ENCODE data around the gene ADGRB3. TPM values are rescaled to one million over a fixed set of nuclear protein-coding genes. Genes with fewer than 3 reads are reported as not detected.
"Not testable (repeated sequence)": the region's sequence is repeated elsewhere in the genome, so short reads cannot be mapped to it uniquely, and the experiment has no call there.

Gene ADGRB3
- total RNA-seq, 2 experiments from 2014 or later, result not detected

GRCh38 chr6:68653706-68654089, 18.6 kb downstream of the ADGRB3 start:
- Mint-ChIP-seq H3K27ac (no peak overlapping the region), H3K36me3 (ENCODE audit: low read depth) (no peaks in the 10 kb centered on the region), H3K27me3 (no peaks in the 10 kb centered on the region), H3K4me3 (no peak overlapping the region), H3K9me3 (no peaks in the 10 kb centered on the region), H3K4me1 (no peaks in the 10 kb centered on the region)
- CTCF ChIA-PET, result no interaction called here
- POLR2A ChIA-PET, result no interaction called here
- DNase-seq, result no peak

DNA sequence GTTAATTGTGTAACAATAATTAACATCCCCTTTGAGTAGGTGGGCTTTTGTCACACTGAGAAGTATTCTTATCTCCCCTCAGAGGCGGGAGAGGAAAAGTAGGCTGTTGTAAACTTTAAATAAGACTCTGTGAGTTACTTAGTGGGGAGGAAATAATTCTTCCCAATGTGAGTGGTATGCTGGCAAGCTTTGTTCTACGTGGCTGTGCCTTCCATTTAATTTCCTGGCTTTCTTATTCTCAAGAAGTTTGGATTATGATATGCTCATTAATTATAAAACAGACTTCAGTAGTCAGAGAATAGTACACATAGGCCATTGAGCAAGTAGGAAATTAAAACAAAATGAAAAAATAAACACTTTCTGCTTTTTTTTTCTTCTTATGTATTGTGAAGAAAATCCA, 19.1 kb downstream of the ADGRB3 start:
- DNase-seq, result no peak
- H3K36me3 Mint-ChIP-seq (ENCODE audit: low read depth), result no peaks in the 10 kb centered on the region
- no peak overlapping the region for H3K27ac Mint-ChIP-seq
- no peak overlapping the region for H3K4me3 Mint-ChIP-seq
- ChIA-PET CTCF (no interaction called here), POLR2A (no interaction called here)
- no peaks in the 10 kb centered on the region for H3K4me1 Mint-ChIP-seq
- H3K9me3 Mint-ChIP-seq, result no peaks in the 10 kb centered on the region
- H3K27me3 Mint-ChIP-seq, result no peaks in the 10 kb centered on the region

DNA sequence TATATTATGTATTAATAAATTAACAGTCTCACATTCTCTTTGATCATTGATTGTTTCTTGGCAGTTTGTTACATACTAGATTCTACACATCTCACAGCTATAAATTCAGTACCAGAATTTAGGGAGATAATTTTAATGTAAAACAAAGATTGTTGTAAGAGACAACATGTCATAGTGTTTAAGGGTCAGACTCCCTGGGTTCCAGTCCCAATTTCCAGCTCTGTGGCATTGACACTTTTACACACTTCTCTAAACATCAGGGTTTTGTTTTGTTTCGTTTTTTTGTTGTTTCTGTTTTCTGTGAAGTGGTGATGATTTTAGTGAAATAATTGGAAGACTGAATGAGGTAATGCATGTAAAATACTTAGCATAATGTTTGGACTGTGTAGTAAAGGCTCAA, 19.9 kb downstream of the ADGRB3 start:
- no peak for DNase-seq
- Mint-ChIP-seq H3K4me3 (no peak overlapping the region), H3K27me3 (no peaks in the 10 kb centered on the region), H3K4me1 (no peaks in the 10 kb centered on the region), H3K27ac (no peak overlapping the region), H3K9me3 (no peaks in the 10 kb centered on the region), H3K36me3 (ENCODE audit: low read depth) (no peaks in the 10 kb centered on the region)
- POLR2A ChIA-PET, result no interaction called here
- CTCF ChIA-PET, result no interaction called here

- DNase-seq, result no peak
- H3K4me3 Mint-ChIP-seq, result no peak overlapping the region
- no peaks in the 10 kb centered on the region for H3K4me1 Mint-ChIP-seq
- ChIA-PET POLR2A (no interaction called here), CTCF (no interaction called here)
- no peaks in the 10 kb centered on the region for H3K27me3 Mint-ChIP-seq
- no peaks in the 10 kb centered on the region for H3K36me3 Mint-ChIP-seq (ENCODE audit: low read depth)
- H3K27ac Mint-ChIP-seq, result no peak overlapping the region
- no peaks in the 10 kb centered on the region for H3K9me3 Mint-ChIP-seq
Observed at GRCh38 chr6:68657374-68658139, 22.5 kb downstream of the ADGRB3 start.

GRCh38 chr6:68658338-68658737, 23.3 kb downstream of the ADGRB3 start:
- no peak for DNase-seq
- ChIA-PET CTCF (no interaction called here), POLR2A (no interaction called here)
- Mint-ChIP-seq H3K36me3 (ENCODE audit: low read depth) (no peaks in the 10 kb centered on the region), H3K4me1 (no peaks in the 10 kb centered on the region), H3K9me3 (no peaks in the 10 kb centered on the region), H3K4me3 (no peak overlapping the region), H3K27me3 (no peaks in the 10 kb centered on the region), H3K27ac (no peak overlapping the region)

DNA sequence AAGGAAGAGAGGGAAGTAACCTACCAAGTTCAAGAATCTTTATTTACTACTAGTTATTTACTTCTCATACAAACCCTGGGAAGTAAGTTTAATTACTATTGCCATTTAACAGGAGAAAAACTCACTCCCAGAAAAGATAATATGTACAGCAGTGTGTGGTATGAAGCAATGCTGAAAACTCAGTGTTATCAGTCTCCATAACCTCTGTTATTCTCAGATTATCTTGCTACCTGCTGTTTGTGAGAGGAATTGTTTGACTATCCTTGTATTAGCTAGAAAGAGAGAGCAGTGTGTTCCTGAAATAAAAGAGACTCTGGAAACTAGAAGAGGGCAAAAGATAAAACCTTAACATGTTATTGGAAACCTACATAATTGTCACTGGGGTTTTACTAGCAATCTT, 38.2 kb downstream of the ADGRB3 start:
- H3K27ac Mint-ChIP-seq, result no peak overlapping the region
- H3K36me3 Mint-ChIP-seq (ENCODE audit: low read depth), result no peaks in the 10 kb centered on the region
- no peak overlapping the region for H3K4me3 Mint-ChIP-seq
- CTCF ChIA-PET, result no interaction called here
- DNase-seq, result no peak
- H3K27me3 Mint-ChIP-seq, result no peaks in the 10 kb centered on the region
- no peaks in the 10 kb centered on the region for H3K9me3 Mint-ChIP-seq
- no peaks in the 10 kb centered on the region for H3K4me1 Mint-ChIP-seq
- POLR2A ChIA-PET, result no interaction called here

DNA sequence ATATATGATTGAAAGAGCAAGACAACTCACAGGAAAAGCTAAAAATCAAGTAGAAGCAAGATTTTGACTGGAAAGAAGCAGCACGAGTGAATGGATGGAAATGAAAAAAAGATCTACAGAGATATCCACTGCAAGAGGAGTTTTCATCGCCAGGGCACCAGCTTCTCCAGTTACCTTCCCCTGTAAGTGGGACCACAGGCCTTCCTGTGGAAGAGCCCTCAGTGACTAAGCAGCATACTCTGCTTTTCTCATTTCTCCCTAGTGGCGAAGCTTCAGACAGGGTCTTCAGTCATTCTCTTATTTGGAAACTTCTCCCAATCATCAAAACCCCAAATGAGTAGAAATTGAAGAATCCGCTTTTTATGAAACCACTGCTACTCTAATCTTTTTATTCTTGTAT, 40.5 kb downstream of the ADGRB3 start:
- ChIA-PET CTCF (no interaction called here), POLR2A (no interaction called here)
- no peak overlapping the region for H3K4me3 Mint-ChIP-seq
- H3K27ac Mint-ChIP-seq, result no peak overlapping the region
- no peaks in the 10 kb centered on the region for H3K9me3 Mint-ChIP-seq
- no peak for DNase-seq
- no peaks in the 10 kb centered on the region for H3K27me3 Mint-ChIP-seq
- H3K4me1 Mint-ChIP-seq, result no peaks in the 10 kb centered on the region
- H3K36me3 Mint-ChIP-seq (ENCODE audit: low read depth), result no peaks in the 10 kb centered on the region

GRCh38 chr6:68676094-68676493, 41.0 kb downstream of the ADGRB3 start:
- H3K27ac Mint-ChIP-seq; DNase-seq; H3K4me3 Mint-ChIP-seq; CTCF ChIA-PET; H3K36me3 Mint-ChIP-seq (ENCODE audit: low read depth); POLR2A ChIA-PET; H3K27me3 Mint-ChIP-seq; H3K4me1 Mint-ChIP-seq; H3K9me3 Mint-ChIP-seq: not testable (repeated sequence)

- Mint-ChIP-seq H3K27ac (no peak overlapping the region), H3K36me3 (ENCODE audit: low read depth) (no peaks in the 10 kb centered on the region), H3K9me3 (no peaks in the 10 kb centered on the region), H3K4me1 (no peaks in the 10 kb centered on the region), H3K4me3 (no peak overlapping the region), H3K27me3 (no peaks in the 10 kb centered on the region)
- no peak for DNase-seq
- ChIA-PET CTCF (no interaction called here), POLR2A (no interaction called here)
Observed at GRCh38 chr6:68677058-68677457, 42.0 kb downstream of the ADGRB3 start.

DNA sequence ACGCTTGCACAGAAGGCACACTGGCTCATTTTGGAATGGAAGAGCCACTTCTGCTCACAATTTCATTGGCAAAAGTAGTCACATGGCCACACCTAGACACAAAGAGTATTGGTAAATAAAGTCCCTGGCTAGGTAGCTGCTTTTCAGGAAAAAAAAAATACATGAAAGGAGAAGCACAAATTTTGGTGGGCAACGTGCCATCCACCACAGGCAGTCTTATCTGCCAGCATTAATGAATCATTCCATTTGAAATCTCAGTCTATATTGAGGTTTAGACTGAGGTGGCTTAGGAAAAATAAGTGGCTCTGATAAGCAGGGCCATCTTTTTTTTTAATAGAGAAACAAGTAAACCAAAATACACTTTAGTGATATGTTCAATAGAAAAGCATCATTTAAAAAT, 44.3 kb downstream of the ADGRB3 start:
- ChIA-PET POLR2A (no interaction called here), CTCF (no interaction called here)
- H3K4me1 Mint-ChIP-seq, result no peaks in the 10 kb centered on the region
- H3K27me3 Mint-ChIP-seq, result no peaks in the 10 kb centered on the region
- H3K4me3 Mint-ChIP-seq, result no peak overlapping the region
- DNase-seq, result no peak
- no peaks in the 10 kb centered on the region for H3K9me3 Mint-ChIP-seq
- no peaks in the 10 kb centered on the region for H3K36me3 Mint-ChIP-seq (ENCODE audit: low read depth)
- H3K27ac Mint-ChIP-seq, result no peak overlapping the region

DNA sequence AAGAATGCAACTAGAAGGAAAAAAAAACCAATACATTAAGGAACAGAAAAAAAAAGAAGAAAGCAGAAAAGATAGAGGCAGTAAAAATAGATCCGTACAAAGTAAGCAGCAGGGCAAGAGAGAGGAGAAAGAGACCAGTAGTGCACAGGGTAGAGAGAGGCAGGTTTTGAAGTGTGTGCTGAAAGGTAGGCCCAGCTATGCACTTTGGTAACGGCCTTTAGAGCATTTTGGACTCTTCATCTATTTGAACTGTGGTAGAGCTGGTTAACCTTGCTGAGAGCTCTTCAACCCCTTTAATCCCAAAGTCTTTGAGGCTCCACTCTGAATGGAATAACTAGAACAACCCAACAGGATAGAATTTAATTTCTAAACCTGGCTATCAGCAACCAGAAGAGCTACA, 45.2 kb downstream of the ADGRB3 start:
- no peaks in the 10 kb centered on the region for H3K9me3 Mint-ChIP-seq
- no peaks in the 10 kb centered on the region for H3K27me3 Mint-ChIP-seq
- no peaks in the 10 kb centered on the region for H3K36me3 Mint-ChIP-seq (ENCODE audit: low read depth)
- H3K4me3 Mint-ChIP-seq, result no peak overlapping the region
- DNase-seq, result no peak
- no peak overlapping the region for H3K27ac Mint-ChIP-seq
- CTCF ChIA-PET, result interaction anchor here (0.5 kb wide), 1 partner anchor 26 kb away, joined by 3 read pairs; no protein-coding TSS in a partner anchor
- POLR2A ChIA-PET, result no interaction called here
- no peaks in the 10 kb centered on the region for H3K4me1 Mint-ChIP-seq

DNA sequence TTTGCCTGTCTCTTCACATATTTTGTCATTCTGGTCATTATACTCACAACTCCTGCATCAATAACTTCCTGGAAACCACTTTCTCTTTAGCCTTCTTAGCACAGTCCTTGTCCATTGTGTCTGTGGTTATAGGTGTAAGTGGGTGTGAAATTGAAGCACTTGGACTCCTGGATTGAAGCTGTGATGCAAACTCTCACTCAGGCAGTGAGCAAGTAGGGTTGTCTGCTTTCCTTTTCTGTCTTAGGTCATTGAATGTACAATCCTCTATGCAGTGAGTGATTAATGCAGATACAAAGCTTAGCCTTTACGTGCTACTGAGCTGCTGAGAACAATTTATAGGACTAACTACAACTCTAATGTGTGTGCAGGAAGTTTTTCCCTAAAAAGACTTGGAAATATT, 54.8 kb downstream of the ADGRB3 start:
- no peaks in the 10 kb centered on the region for H3K36me3 Mint-ChIP-seq (ENCODE audit: low read depth)
- POLR2A ChIA-PET, result no interaction called here
- CTCF ChIA-PET, result no interaction called here
- H3K27ac Mint-ChIP-seq, result no peak overlapping the region
- H3K27me3 Mint-ChIP-seq, result no peaks in the 10 kb centered on the region
- DNase-seq, result no peak
- H3K9me3 Mint-ChIP-seq, result no peaks in the 10 kb centered on the region
- no peak overlapping the region for H3K4me3 Mint-ChIP-seq
- H3K4me1 Mint-ChIP-seq, result no peaks in the 10 kb centered on the region

GRCh38 chr6:68691120-68691519, 56.0 kb downstream of the ADGRB3 start:
- CTCF ChIA-PET, result no interaction called here

GRCh38 chr6:68693271-68693670, 58.2 kb downstream of the ADGRB3 start:
- Mint-ChIP-seq H3K36me3 (ENCODE audit: low read depth) (no peaks in the 10 kb centered on the region), H3K9me3 (no peaks in the 10 kb centered on the region), H3K4me3 (no peak overlapping the region), H3K4me1 (no peaks in the 10 kb centered on the region), H3K27ac (no peak overlapping the region), H3K27me3 (no peaks in the 10 kb centered on the region)
- DNase-seq, result no peak
- CTCF ChIA-PET, result no interaction called here
- POLR2A ChIA-PET, result no interaction called here

More at GRCh38 chr6:68691120-68691519, 56.0 kb downstream of the ADGRB3 start:
- Mint-ChIP-seq H3K27me3 (no peaks in the 10 kb centered on the region), H3K27ac (no peak overlapping the region), H3K4me1 (no peaks in the 10 kb centered on the region), H3K9me3 (no peaks in the 10 kb centered on the region), H3K36me3 (ENCODE audit: low read depth) (no peaks in the 10 kb centered on the region), H3K4me3 (no peak overlapping the region)
- DNase-seq, result no peak
- POLR2A ChIA-PET, result no interaction called here
